ENCODE measurements around the gene MFSD12.

The MFSD12 gene

DNA sequence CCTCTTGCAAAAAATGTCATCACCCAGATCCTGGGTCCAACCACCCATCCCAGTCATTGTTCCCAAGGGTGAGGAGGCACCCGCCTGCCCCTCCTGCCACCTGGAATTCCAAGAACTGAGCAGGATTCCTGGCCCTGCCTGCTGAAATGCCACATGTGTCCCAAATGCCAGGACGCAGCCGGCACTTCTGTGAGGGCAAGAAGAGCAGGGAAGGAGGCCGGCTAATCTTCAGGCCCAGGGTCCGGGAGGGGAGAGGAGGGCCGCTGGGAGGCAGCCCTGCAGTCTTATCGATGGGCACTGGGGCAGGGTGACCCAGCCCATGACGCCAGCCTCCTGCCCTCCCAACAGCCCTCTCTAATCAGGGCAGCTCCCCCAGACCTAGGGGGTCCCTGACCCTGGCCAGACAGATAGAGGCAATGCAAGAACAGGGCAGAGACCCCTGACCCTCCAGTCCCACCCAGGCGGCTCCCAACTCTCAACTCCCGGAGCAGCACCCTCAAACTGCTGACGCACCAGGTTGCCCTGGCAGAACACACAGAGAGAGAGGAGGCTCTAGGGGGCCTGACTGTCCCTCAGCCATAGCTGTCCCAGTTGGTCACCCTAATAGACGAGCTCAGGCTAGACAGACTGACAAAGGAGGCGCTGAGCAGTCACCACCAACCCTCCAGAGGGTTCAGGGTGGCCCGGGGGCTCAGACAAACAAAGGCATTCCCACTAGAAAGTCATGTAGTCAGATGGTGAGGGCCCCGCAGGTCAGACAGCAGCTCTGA lies 1.5 kb downstream of the MFSD12 start:
- DNase-seq, result no peak

DNA sequence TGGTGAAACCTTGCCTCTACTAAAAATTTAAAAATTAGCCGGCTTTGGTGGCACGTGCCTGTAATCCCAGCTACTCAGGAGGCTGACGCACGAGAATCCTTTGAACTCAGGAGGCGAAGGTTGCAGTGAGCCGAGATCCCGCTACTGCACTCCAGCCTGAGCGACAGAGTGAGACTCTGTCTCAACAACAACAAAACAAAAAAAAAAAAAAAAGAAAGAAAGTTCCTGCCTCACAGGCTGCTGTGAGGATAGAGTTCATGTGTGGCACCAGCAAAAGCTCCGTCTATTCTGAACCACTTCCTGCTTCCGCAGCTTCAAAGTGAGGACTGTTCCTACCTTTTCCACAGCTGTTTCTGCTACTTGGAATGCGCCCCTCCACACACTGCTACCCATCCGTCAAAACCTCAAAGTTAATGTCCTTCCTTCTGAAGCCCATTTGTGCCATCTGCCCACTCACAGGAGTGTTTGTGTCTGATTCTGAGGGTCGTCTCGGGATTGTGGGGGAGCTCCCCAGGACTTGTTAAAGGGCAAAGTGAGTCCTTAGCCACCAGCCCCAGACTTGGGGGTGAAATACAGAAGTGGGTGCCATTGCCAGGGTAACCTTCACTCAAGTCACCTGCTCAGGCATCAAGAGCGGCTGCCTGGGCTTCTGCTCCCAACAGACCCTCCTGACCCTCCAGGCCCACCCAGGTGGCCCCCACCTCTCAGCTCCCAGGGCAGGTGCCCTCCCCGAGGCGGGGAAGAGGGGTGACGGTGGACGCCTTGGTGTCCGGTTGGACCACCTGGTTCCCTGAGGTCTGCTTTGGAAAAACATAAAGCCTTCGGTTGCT lies 2.9 kb downstream of the MFSD12 start:
- DNase-seq, result no peak

DNA sequence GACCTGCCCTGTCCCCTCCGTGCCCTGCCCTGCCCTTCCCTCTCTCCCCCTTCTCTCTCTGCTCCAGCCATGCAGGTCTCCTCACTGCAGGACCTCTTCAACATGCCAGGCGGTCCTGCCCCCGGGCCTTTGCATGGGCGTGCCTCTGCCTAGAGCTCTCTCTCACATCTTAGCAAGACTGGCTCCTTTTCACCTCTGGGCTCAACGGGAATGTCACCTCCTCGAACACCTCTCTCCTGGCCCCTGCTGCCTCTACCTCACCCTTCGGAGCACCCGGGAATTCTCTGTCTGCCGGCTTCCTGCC lies 5.6 kb downstream of the MFSD12 start:
- DNase-seq, result no peak

DNA sequence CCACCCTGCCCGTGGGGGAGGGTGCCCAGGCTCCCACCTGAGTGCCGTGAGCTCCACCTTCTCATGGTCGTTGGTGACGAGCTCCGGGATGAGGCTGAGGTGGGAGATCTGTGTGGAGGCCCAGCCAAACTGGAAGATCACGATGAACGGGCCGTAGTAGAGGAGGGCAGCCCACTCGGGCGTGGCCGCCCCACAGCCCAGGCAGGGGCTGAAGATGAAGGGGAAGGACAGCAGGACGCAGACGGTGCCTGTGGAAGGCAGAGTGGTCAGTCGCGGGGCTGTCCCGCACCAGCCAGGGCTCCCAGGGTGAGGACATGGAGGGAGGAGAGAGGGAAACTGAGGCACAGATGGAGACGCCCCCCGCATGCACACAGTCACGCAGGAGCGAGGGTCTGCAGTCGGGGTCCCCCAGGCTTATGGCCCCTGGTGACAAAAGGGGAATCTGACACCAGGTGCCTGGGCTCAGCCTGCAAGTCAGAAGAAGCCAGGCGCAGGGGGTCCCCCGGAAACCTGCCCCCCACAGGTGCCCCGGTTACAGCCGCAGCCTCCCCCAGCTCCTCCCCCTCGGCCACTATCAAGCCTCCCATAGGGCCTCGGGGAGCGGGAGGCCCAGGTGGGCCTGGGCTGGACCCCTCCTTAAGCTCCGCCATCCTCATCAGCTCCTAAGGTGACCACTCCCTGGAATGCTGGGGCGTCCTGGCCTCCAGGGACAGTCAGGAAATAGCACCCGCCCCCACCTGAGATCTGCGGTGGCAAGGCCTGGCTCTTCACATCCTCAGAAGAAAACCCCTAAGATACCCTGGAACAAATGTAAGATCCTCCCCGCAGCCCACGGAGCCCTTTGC lies 6.2 kb downstream of the MFSD12 start:
- DNase-seq, result no peak

DNA sequence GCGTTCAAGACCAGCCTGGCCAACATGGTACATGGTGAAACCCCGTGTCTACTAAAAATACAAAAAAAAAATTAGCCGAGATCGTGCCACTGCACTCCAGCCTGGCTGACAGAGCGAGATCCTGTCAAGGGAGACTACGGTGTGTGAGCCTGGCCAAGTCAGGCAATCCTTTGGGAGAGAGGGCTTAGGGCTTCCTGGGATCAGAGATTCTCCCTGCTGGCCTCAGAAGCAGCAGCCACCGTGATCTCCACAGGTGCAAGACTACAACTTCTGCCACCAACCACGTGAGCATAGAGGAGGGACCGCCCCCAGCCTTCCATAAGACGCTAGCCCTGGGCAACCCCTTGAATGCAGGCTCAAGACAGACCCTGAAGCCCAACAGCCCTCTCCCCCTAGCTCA lies 7.6 kb downstream of the MFSD12 start:
- DNase-seq, result no peak

DNA sequence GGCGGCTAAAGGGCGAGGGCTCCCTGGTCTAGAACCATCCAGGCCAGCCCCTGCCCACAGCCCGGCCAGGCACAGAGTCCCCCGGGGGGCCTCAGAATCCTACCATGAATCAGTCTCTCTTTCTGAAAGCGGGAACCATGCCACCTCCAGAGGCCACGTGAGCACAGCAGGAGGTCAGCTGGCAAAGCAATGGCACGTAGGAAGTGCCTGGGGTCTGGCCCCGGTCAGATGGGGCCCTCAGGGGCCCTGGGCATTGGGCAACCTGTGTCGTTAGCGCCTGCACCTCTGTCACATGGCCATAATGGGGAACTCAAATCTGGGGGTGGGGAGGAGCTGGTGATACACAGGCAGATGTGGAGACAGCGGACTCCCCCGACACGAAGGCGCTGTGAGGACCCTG lies 8.8 kb downstream of the MFSD12 start:
- DNase-seq, result no peak

DNA sequence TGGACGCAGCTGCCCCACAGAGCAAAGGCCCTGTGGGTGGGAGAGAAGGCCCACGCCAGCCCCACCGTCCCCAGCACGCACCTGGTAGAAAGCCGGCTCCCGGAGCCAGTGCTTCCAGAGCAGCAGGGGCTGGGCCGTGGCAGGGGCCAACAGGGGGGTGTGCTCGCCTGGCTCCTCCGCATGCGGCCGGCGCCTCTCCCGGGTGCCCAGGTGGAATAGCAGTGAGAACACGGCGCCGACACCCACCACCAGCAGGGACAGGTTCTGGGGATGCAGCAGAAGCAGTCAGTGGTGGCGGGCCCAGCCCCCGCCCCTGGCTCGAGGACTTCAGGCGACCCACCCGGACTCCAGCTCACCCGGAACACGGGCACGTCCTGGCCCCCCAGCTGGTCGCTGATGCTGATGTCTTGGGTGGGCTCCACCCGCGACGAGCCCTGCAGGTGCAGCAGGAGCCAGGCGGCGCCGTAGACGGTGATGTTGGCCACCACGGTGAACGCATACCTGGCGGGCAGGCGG lies 9.6 kb downstream of the MFSD12 start:
- DNase-seq, result no peak

DNA sequence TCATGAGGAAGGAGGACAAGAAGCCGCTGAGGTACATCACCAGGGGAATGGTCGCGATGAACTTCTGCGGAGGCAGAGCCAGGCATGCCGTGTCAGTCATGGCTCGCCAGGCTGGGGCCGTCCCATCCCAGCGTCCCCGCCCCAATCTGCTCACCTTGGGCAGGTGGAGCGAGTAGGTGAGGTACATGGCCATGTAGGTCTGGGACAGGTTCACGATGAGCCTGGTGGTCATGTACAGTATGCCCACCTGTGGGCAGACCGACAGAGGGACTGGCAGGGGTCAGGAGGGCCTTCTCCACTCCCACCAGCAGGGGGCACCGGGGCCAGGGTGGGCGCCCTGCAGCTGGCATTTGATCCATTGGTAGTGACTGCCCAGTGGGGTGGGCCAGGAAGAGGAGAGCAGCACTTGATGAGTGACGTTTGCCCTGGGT lies 10.1 kb downstream of the MFSD12 start:
- DNase-seq, result no peak

DNA sequence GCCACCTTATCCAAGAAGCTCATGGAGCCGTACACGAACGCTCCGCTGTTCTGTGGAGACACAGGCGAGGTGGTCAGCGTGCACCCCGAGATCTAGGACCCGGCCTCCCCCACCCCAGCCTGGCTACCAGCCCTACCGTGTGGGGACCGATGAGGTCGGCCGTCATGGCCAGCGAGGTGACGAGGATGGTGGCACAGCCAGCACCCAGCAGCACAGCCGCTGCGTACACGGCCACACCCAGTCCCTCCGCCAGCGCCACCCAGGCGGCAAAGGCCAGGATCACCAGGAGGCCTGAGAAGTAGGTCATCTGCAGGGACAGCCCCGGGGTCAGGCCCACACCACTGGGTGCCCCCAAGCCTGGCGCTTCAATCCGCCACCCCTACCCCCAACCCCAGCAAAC lies 11.3 kb downstream of the MFSD12 start:
- no peak for DNase-seq

DNA sequence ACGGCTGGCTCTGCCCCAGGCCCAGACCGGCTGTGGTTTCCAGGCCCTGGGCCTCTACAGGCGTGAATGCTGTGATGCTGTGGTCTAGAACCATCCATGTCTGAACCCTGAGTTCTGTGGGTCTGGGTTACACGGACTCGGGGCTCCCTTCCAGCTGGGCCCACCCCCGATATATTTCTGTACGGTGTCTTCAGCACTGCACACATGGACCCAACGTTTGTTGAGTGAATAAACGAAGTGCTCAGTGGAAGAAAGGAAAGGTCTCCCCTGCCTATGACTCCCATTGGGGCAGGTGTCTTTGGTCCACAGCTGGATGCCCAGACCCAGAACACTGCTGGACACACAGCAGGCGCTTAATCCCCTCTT lies 11.7 kb downstream of the MFSD12 start:
- DNase-seq, result no peak

DNA sequence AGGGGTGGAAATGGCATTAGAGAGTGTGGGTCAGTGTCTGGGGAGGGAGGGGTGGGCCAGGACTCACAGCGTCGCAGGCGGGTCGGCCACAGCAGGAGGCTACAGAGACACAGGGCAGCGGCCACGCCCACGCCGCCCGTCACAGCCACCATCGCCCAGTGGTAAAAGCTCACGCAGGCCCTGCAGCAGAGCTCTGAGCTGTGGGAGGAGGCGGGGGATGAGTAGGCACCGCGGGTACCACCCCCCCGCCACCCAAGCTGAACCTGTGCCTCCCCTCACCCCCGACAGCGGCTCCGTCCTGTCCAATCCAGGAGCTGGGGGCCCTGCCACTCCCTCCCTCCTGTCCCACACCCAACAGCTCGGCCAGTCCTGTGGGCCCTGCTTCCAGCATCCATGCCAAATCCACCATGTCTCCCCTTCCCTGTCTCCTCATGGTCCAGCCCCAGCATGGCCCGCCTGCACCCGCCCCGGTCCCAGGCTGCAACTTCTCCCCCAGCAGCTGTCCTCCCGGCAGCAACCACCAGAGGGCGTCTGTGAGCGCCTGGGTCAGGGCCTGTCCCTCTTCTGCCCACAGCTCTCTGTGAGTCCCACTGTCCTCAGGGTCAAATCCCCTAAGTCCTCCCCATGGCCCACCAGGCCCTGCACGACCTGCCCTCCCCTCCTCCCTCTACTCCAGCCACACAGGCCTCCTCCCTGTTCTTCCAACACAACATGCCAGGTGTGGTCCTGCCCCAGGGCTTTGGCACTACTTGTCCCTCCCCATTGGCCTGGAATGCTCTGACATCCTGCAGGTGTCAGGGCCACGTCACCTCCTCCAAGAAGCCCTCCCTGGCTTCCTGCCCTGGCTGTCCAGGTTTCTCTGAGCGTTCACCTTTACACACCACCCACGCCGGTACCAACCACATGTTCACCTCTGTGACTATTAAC lies 12.4 kb downstream of the MFSD12 start:
- no peak for DNase-seq

DNA sequence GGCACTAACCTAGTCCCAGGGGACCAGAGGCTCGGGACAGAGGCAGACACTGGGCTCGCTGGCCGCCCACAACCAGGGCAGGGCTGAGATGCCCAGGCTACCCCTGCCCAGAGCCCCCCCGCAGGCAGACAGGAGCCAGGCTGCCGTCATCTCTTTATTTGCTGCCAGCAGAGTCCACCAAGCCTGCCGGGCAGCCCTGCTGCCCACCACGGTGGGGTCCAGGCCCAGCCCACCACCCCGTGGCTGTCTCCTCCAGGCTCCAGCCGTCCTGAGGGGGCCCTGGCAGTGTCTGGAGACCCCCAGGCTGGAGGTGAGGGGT lies 13.4 kb downstream of the MFSD12 start:
- no peak for DNase-seq

DNA sequence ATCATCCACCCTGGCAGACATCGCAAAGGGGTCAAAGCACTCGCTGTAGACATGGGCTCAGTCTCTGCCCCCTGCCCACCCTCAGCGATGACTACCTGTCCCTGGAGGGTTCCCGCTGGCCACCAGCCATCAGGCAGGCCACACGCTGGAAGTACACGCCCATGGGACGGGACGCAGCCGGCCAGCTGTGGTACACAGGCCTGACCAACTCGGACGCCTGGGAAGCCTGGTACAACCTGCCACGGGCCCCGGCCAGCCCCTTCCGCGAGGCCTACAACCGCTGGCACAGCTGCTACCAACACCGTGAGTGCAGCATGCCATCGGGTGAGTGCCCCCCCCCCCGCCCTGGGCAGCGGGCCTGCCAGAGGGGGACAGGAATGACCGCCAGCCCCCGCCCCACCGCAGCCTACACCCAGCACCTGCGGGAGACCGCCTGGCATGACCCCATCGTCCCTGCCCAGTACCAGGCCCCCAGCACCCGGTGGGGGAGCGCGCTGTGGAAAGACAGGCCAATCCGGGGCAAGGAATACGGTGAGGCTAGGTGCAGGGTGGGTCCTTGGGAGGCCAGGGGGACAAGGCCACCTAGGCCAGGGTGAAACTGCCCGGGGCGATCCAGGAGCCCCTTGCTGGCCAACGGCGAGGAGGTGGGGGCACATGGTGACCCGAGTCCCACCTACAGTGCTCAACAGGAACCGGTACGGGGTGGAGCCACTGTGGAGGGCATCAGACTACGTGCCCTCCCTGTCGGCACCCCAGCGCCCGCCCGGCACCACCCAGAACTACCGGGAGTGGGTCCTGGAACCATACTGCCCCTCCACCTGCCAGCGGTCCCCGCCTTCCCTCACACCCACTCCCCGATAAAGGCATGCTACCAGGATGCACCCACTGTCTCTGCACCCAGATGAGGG lies 14.0 kb downstream of the MFSD12 start:
- DNase-seq, result no peak

DNA sequence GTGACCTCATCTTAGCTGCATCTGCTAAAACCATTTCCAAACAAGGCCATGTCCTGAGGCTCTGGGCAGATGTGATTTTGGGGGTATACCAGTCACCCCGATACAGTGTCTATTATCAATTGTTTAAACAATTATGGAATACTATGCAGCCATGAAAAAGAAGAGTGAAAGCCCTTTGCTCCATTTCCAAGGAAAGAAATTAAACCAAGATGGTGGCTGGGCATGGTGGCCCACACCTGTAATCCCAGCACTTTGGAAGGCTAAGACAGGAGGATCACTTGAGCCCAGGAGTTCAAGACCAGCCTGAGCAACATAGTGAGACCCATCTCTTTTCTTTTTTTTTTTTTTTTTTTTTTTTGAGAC lies 17.6 kb downstream of the MFSD12 start:
- no peak for DNase-seq

DNA sequence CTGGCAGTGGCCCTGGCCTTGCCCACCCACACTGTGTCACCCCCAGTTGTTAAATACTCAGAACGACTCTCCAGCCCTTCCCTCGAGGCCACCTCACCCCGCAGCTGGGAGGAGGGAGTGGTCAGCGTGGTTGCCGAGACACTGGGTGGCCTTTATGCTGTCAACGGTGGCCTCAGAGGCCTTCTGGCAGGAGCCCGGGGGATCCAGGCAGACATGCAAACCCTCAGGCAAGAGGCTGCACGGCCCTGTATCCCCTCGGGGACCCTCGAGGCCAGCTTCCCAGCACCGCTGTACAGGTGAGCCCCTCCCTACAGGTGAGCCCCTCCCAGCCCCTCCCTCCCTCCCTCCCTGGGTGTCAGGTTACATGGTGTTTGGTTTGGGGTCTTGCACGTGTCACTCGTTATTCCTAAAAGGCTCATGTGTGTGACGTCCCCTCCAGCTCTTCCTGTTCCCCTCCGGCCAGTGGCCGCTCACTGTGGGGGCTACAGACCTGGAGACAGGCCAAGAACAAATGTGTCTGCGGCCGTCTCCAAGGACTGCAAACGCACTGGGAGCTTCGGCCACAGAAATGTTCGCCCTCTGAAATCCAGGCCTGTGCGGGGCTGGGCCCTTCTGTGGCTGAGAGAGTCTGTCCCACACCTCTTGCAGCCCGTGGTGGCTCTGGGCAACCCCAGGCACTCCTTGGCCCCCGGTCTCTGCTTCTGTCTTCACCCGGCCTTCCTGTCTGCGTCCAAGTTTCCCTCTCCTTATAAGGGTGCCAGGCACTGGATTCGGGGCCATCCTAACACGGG lies 18.2 kb downstream of the MFSD12 start, which contains the start of gene TEKTIP1:
TEKTIP1 (plus strand) TSS at position 210 of the 791 bp plus-strand sequence; CDS start at position 214, 4 bp downstream.
- no peak for DNase-seq

DNA sequence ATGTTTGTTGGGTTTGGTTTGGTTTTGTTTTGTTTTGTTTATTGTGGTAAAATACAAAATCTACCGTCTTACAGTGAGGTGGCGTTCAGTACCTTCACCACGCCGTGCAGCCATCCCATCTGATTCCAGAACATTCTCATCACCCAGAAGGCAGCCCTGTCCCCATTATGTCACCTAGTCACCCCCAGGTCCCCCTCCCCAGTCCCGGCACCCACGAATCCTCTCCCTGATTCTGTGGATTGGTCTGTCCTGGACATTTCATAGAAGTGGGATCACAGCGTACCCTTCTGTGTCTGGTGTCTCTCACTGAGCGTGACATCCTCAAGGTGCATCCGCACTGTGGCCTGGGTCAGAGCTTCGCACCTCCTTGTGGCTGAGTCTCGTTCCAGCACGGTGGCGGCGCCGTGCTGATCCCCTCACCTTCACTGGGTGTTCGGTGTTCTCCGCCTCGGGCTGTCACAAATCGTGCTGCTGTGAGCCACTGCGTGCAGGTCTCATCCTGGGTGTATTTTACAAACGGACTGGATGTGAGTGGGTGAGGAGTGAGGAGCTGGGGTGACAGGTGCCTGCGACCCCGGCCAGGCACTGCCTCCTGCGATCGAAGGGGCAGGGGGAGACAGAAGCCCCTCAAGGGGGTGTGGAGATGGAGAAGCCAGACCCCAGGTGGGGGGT lies 19.0 kb downstream of the MFSD12 start:
- DNase-seq, result no peak

DNA sequence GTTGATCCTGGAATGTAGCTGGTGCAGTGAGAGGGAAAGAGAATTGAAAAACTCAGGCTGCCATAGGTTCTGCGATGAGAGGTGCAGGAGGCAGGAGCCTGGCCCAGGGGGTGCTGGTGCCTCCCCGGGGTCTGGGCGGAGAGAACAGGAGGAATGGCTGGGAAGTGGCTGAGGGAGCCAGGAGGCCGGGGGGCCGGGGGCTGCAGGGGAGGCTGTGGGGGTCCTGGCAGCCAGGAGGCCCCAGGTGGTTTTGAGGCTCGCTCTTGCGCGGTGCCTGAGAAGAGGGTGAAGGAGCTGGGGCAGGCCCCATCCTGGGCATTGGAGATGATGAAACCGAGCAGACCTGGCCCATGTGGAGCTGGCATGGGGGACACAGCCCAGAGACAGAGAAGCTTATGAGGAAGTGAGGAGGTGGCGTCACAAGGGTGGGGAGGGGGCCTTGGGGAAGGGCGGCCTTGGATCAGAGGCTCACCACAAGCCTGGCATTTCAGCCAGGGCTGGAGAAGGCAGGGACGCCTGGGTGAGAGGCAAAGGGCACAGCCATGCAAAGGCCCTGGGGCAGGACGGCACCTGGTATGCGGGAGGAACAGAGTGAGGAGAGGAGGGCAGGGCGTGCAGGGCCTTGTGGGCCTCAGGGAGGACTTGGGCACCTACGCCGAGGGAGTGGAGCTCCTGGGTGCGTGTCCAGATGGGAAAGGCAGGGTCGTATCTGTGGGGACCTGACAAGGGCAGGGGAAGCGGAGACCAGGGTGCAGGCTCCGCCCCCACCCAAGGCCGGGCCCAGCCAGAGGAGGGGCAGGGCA lies 19.7 kb downstream of the MFSD12 start:
- DNase-seq, result no peak

DNA sequence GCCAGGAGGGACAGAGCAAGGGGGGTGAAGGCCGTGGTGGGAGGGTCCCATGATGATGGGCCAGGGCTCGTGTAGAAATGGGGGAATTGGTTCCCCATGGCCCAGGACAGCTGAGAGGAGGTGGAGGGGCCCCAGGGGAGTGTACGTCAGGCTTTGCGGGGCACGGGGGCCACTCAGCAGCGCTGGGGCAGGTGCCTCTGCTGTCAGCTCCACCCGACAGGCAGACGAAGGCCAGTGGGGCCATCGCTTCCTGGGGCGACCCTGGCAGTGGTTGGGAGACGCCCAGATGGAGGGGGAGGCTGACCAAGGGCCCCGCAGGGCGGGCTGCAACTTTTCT lies 20.3 kb downstream of the MFSD12 start:
- no peak for DNase-seq

DNA sequence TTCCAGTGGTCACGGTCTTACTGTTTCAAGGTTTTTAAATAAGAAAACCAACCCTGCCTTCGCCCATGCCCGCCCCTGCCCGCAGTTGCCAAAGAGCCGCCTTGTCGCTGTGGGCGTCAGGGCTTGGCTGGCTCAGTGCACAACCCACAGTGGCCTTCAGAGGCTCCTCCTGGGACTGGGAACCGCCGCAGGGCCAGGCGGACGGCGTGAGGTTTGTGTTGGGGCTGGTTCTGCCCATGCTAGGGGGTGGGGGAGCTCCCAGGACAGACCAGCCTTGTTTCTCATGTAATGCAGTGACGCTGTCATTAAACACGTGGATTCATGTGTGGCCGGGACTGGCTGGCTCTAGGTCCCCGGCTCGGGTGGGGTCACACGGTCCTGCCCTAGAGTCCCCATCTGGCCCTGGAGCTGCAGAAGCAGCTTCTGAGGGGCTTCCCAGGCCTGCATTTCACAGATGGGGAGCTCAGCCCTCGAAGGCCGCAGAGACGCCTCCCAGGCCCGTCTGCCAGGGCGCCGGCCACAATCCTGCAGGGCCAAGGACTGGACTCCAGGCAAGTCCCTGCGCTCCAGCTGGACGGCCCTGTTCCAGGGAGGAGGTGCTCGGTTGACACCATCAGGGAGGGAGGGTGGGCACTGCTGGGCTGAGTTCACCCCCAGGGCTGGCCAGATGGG lies 20.8 kb downstream of the MFSD12 start:
- no peak for DNase-seq

Measured in NCI-H524 treated with DMSO at 0.1 percent for 48 hours (cell line).